Measurements from ENCODE around the gene SDR39U1.
"Not testable (repeated sequence)": the region's sequence is repeated elsewhere in the genome, so short reads cannot be mapped to it uniquely, and the experiment has no call there.

Gene SDR39U1

GRCh38 chr14:24442240-24443052 lies at the start of gene SDR39U1:
Gene SDR39U1 (minus strand): TSS chr14:24442776. CDS start chr14:24442769, 7 bp downstream.
- DNase-seq (ENCODE audit: low read depth): peak; percentile 86

- not testable (repeated sequence) for DNase-seq (ENCODE audit: low read depth)
These were observed 49.2 kb upstream of the SDR39U1 start for GRCh38 chr14:24491586-24492408.

DNA sequence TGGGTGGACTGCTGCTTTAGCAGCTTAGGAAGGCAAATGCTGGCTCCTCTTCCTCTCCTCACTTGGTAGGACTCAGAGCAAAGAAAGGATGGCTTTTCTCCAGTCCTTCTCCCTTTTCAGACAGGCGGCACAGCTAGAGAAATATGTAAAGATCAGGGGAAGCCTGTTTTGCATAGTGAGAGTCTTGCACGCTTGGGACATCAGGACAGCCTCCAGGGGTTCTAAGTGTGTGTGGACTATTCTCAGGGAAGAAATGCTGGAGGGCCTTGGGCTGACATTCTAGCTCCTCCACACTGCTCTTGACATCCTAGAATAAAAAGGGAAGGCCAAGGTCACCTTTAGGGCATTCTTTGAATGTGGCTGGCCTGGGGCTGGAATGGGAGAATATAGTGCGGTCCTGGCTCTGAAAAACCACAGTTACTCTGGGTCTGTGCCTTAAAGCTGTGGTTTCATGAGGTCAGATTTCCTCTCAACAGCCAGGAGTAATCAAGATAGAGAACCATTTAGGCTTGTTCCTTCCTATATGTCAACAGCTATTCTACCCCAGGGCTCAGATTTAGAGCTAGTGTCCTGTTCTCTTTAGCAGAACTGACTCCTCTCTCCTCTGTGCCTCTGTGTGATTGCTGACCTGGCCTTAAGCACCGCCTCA lies 41.2 kb upstream of the SDR39U1 start:
- no peak for DNase-seq (ENCODE audit: low read depth)

DNA sequence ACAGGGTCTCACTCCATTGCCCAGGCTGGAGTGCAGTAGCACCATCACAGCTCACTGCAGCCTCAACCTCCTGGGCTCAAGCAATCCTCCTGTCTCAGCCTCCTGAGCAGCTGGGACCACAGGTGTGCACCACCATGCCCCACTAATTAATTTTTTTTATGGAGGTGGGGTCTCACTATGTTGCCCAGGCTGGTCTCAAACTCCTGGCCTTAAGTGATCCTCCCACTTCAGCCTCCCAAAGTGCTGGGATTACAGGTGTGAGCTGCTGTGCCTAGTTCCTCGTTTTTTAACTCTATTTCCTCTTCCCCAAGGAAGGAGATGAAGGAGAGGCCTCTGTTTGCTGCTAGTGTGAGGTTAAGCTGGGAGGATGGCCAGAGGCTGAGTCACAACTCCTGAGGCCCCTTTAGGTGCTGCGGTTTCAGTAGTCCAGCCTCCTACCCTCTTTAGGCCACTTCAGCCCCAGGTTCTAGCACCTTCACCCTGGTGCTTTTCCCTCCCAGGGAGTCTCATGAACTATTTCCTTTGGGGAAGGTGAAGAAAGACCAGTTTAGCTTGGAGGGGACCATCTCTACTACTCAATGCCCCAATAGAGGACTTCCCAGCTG lies 40.2 kb upstream of the SDR39U1 start:
- not testable (repeated sequence) for DNase-seq (ENCODE audit: low read depth)

GRCh38 chr14:24481622-24482324 lies 39.2 kb upstream of the SDR39U1 start:
- DNase-seq (ENCODE audit: low read depth): peak; percentile 43

- DNase-seq (ENCODE audit: low read depth): not testable (repeated sequence)
These were observed 37.4 kb upstream of the SDR39U1 start for GRCh38 chr14:24479999-24480398.

GRCh38 chr14:24475261-24475660 lies 32.7 kb upstream of the SDR39U1 start:
- DNase-seq (ENCODE audit: low read depth): no peak

GRCh38 chr14:24473211-24473610 lies 30.6 kb upstream of the SDR39U1 start:
- no peak for DNase-seq (ENCODE audit: low read depth)

GRCh38 chr14:24470450-24470849 lies 27.9 kb upstream of the SDR39U1 start:
- DNase-seq (ENCODE audit: low read depth): not testable (repeated sequence)

DNA sequence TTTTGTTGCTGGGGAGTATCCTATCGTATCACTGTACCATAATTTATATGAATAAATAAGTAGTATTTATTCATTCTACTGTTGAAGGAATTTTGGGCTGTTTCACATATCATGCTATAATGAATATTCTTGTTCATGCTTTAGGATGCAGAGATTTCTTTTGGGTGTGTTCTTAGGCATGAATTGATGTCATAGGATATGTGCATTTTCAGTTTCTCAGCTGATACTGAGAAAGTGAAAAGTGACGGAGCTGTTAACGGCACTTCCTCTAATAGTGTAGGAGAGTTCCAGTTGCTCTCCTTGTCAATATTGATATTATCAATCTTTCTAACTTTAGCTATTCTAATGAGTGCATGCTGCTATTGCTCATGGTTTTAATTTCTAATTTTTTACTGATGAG lies 23.2 kb upstream of the SDR39U1 start:
- no peak for DNase-seq (ENCODE audit: low read depth)

GRCh38 chr14:24465368-24465767 lies 22.8 kb upstream of the SDR39U1 start:
- no peak for DNase-seq (ENCODE audit: low read depth)

GRCh38 chr14:24463884-24464785 lies 21.6 kb upstream of the SDR39U1 start:
- DNase-seq (ENCODE audit: low read depth): no peak

DNA sequence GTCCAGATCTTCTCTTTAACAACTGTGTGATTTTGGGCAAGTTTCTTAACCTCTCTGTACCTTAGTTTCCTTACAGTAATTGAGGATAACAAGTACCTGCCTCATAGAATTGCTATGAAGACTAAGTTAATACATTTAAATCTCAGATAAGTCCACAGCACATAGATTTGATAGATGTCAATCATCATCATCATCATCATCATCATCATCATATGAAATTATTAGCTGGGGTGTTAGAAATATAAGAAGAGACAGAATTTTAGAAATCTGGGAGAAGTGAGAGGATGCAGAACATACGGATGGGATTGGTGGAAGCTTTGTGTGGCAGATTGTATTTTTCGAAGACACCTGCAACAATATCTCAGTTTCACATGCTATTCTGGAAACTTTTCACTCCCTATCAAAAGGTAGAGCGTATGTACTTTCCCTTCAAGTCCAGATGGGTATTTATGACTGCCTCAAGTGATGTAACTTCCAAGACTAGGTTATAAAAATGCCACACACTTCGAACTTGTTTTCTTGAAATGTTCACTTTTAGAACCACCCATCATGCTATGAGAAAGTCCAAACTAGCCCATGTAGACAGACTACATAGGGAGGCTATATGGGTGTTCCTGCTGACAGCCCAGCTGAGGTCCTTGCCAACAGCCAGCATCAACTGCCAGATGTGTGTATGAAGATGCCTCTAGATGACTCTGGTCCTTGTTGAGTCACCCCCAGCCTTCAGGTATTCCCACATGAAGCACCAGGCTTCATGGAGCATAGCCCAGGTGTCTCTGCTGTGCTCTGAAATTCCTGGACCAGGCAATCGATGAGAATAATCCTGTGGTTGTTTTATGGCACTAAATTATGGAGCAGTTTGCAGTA lies 20.7 kb upstream of the SDR39U1 start:
- DNase-seq (ENCODE audit: low read depth): no peak

- no peak for DNase-seq (ENCODE audit: low read depth)
These were observed 18.8 kb upstream of the SDR39U1 start for GRCh38 chr14:24461336-24461735.

DNA sequence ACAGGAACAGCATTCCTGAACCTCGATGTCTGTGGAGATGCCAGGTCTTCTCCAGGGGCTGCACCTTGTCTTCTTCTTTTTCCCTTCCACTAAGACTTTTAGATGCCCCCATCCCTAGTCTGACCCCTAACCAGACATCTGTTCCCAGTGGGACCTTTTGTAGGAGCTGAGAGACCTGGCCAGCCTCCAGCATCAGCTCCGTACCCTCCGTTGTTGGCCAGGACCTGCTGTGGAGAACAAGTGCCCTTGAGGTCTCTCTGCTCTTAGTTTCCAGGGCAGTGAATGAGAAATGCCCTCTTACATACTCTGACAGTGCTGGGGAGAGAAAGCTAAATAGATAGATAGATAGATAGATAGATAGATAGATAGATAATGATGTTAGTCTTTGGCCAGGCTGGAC lies 16.8 kb upstream of the SDR39U1 start:
- DNase-seq (ENCODE audit: low read depth): no peak

- DNase-seq (ENCODE audit: low read depth): no peak
These were observed 16.2 kb upstream of the SDR39U1 start for GRCh38 chr14:24458736-24459135.

DNA sequence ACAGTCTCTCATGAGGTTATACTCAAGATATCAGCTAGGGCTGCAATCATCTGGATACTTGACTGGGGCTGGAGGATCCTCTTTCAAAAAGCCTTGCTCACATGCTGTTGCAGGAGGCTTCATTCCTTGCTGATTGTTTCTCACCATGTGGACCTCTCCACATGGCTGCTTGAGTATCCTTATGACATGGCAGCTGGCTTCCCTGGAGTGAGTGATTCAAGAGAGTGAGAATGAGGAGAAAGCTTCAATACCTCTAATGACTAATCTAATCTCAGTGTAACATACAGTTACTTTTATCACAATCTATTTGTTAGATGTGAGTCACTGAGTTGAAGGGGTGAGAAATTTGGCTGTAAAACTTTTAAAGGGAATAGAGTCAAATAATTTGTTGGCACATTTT lies 14.4 kb upstream of the SDR39U1 start:
- DNase-seq (ENCODE audit: low read depth): no peak

- DNase-seq (ENCODE audit: low read depth): not testable (repeated sequence)
These were observed 8.3 kb upstream of the SDR39U1 start for GRCh38 chr14:24450828-24451227.

DNA sequence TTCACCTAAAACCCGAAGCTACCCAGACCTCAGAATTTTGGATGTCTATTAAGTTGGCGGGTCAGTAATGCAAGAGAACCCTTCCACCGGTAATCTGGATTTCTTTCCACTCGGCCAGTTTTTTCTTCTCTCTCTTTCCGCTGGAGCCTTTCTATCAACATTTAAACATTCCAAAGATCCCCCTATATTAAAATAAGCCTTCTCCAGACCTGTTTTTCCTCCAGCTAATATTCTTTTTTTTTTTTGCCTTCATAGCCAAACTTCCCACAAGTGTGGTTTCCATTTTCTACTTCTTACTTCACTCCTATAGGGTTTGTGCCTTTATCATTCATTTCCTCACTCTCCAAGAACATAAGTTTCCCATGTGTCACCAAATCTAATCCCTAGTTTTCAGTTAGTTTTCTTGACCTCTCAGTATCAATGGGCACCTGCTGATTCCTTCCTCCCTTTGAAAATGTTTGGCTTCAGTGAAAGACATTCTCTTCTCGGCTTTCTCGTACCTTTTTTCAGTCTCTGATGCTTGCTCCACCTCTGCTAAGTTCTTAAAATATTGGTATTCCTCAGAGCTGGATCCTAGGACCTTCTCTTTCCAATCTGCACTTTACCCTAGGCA lies 583 bp upstream of the SDR39U1 start:
- DNase-seq (ENCODE audit: low read depth): no peak
